ENCODE measurements around the gene ABCB8.
A peak's percentile ranks its signal among the peaks of the same experiment; 100 is the strongest.

The ABCB8 gene

GRCh38 chr7:151017953-151018420 lies 10.3 kb upstream of the ABCB8 start (continued):
- TF ChIP-seq GLI4 (tag by site-specific recombination; IDR thresholded peaks at IDR 0.05), result 0 out of 2 replicates have a peak, but pooled peaks have one; percentile 16
- no peak for TF ChIP-seq ZNF280D (tag by site-specific recombination; IDR thresholded peaks at IDR 0.05)
- TF ChIP-seq ZFHX2 (tag by site-specific recombination; conservative IDR thresholded peaks at IDR 0.05), result peak; percentile 73
- TF ChIP-seq ZBTB26 (tag by site-specific recombination; optimal IDR thresholded peaks at IDR 0.05), result peak; percentile 53
- no peak for TF ChIP-seq RBAK (tag by site-specific recombination; IDR thresholded peaks at IDR 0.05)
- TF ChIP-seq GLIS1 (tag by site-specific recombination; IDR thresholded peaks at IDR 0.05), result peak; percentile 55
- no peak for TF ChIP-seq ZNF561 (tag by site-specific recombination; IDR thresholded peaks at IDR 0.05; ENCODE audit: borderline replicate concordance)
- TF ChIP-seq ZNF777 (tag by site-specific recombination; IDR thresholded peaks at IDR 0.05; ENCODE audit: borderline replicate concordance), result peak; percentile 72; the same call in 1 of the 2 replicates
- no peak for TF ChIP-seq ZNF660 (tag by site-specific recombination; IDR thresholded peaks at IDR 0.05)
- TF ChIP-seq GLIS2 (tag by site-specific recombination; IDR thresholded peaks at IDR 0.05), result peak; percentile 79
- peak; percentile 100 for TF ChIP-seq ZNF2 (tag by site-specific recombination; IDR thresholded peaks at IDR 0.05)
- 0 out of 2 replicates have a peak, but pooled peaks have one; percentile 14 for TF ChIP-seq KLF1 (tag by site-specific recombination; IDR thresholded peaks at IDR 0.05)
- 0 out of 2 replicates have a peak, but pooled peaks have one; percentile 54 for TF ChIP-seq ZFP37 (tag by site-specific recombination; IDR thresholded peaks at IDR 0.05)
- no peak for TF ChIP-seq FEZF1 (tag by site-specific recombination; IDR thresholded peaks at IDR 0.05)
- 0 out of 2 replicates have a peak, but pooled peaks have one; percentile 15 for TF ChIP-seq ZNF449 (tag by site-specific recombination; IDR thresholded peaks at IDR 0.05)
- TF ChIP-seq ZNF791 (tag by site-specific recombination; IDR thresholded peaks at IDR 0.05), result 0 out of 2 replicates have a peak, but pooled peaks have one; percentile 11
- TF ChIP-seq ZEB2 (tag by site-specific recombination; IDR thresholded peaks at IDR 0.05), result peak; percentile 69
- TF ChIP-seq ZBTB17 (tag by site-specific recombination; IDR thresholded peaks at IDR 0.05), result 0 out of 2 replicates have a peak, but pooled peaks have one; percentile 43
- TF ChIP-seq SP7 (tag by site-specific recombination; IDR thresholded peaks at IDR 0.05), result peak; percentile 55
- peak; percentile 76 for TF ChIP-seq ZNF692 (tag by site-specific recombination; IDR thresholded peaks at IDR 0.05)
- TF ChIP-seq ZNF654 (tag by site-specific recombination; IDR thresholded peaks at IDR 0.05; ENCODE audit: low read depth), result peak; percentile 22

All from HEK293 (cell line).